H1 (cell line): ENCODE data around the gene GLO1. TPM values are rescaled to one million over a fixed set of nuclear protein-coding genes. Genes with fewer than 3 reads are reported as not detected.

ENCODE experiments used
- CTCF ChIA-PET: fragments of 300-600 bp; sonication (Branson Sonifier 250); formaldehyde crosslinking; loops from one replicate; lab custom pipeline; 2021; ENCODE audit not compliant: partially characterized antibody; lab: Charles Lee
- POLR2A ChIA-PET: fragments of 300-600 bp; sonication (Branson Sonifier 250); formaldehyde crosslinking; loops from one replicate; lab custom pipeline; 2021; ENCODE audit warnings: inconsistent platforms; ENCODE audit not compliant: partially characterized antibody; lab: Charles Lee
- DNase-seq, 2 experiments: peaks; one replicate each; pipeline versions ENCODE4 v3.0.0 to v3.0.0-alpha.2; 2010 to 2022; ENCODE audit warnings: low spot score in 2 of 2, low read depth in 1 of 2, mixed read lengths in 1 of 2
- FAIRE-seq: peaks from 2 replicates; lab custom pipeline; 2011; peaks lifted over from hg19 to GRCh38; lab: Jason Lieb, UNC
- H2AFZ ChIP-seq: 2 replicates; pipeline ENCODE4 v1.8.1; 2012; ENCODE audit warnings: low read length, inconsistent platforms
- H2AK5ac ChIP-seq: 2 replicates; pipeline ENCODE4 v1.6.1; 2013; ENCODE audit warnings: low read depth, low read length
- H2BK120ac ChIP-seq: replicated peaks from 2 replicates; pipeline ENCODE3; 2013; ENCODE audit warnings: low read depth, low read length, inconsistent platforms
- H2BK12ac ChIP-seq: 2 replicates; pipeline ENCODE4 v1.6.1; 2013; ENCODE audit warnings: low read depth, low read length
- H2BK15ac ChIP-seq: 2 replicates; pipeline ENCODE4 v1.6.1; 2013; ENCODE audit warnings: low read length
- H2BK20ac ChIP-seq: 2 replicates; pipeline ENCODE4 v1.6.1; 2013; ENCODE audit warnings: low read length
- H2BK5ac ChIP-seq: 2 replicates; pipeline ENCODE4 v1.6.1; 2013; ENCODE audit warnings: low read depth, low read length
- H3K14ac ChIP-seq: 2 replicates; pipeline ENCODE4 v1.6.1; 2013; ENCODE audit warnings: inconsistent platforms; ENCODE audit not compliant: insufficient read length
- H3K18ac ChIP-seq: 2 replicates; pipeline ENCODE4 v1.6.1; 2013; ENCODE audit warnings: low read length; ENCODE audit errors: extremely low read depth
- H3K23ac ChIP-seq: 2 replicates; pipeline ENCODE4 v1.6.1; 2013; ENCODE audit warnings: inconsistent platforms; ENCODE audit not compliant: insufficient read length
- H3K23me2 ChIP-seq: 2 replicates; pipeline ENCODE4 v1.6.1; 2013; ENCODE audit warnings: low read depth, low read length
- H3K27ac ChIP-seq: 2 replicates; pipeline ENCODE4 v1.6.1; 2011; ENCODE audit warnings: low read depth, low read length, inconsistent platforms
- H3K27me3 ChIP-seq, 4 experiments: replicated peaks in 1 of 4; 1 replicate in 1 of 4; 2 replicates in 3 of 4; pipeline versions ENCODE4 v1.6.1 to v1.8.1; 2011 to 2013; ENCODE audit warnings: low read length in 3 of 4, mild to moderate bottlenecking in 3 of 4, inconsistent platforms in 2 of 4, mixed read lengths in 2 of 4, moderate library complexity in 1 of 4; ENCODE audit not compliant: control insufficient read depth in 3 of 4, insufficient read depth in 3 of 4; ENCODE audit errors: extremely low read depth in 1 of 4
- H3K36me3 ChIP-seq, 4 experiments: 2 replicates each; pipeline versions ENCODE4 v1.6.1 to v1.8.1; 2011 to 2013; ENCODE audit warnings: mild to moderate bottlenecking in 4 of 4, low read length in 3 of 4, moderate library complexity in 2 of 4, control low read depth in 1 of 4, inconsistent platforms in 1 of 4; ENCODE audit not compliant: insufficient read depth in 4 of 4, control insufficient read depth in 2 of 4
- H3K4ac ChIP-seq: replicated peaks from 2 replicates; pipeline ENCODE3; 2013; ENCODE audit warnings: low read length, low read depth, mixed read lengths, inconsistent platforms; ENCODE audit not compliant: insufficient read length
- H3K4me1 ChIP-seq, 4 experiments: replicated peaks in 1 of 4; 1 replicate in 1 of 4; 2 replicates in 3 of 4; pipeline versions ENCODE4 v1.6.1 to v1.8.1; 2011 to 2013; ENCODE audit warnings: low read length in 3 of 4, inconsistent platforms in 2 of 4, mixed read lengths in 1 of 4; ENCODE audit not compliant: insufficient read depth in 4 of 4, control insufficient read depth in 3 of 4
- H3K4me2 ChIP-seq, 2 experiments: 2 replicates each; pipeline versions ENCODE4 v1.6.1 to v1.8.1; 2011 to 2013; ENCODE audit warnings: low read depth in 2 of 2, low read length in 2 of 2, control low read depth in 1 of 2, inconsistent platforms in 1 of 2, mild to moderate bottlenecking in 1 of 2; ENCODE audit not compliant: insufficient read depth in 1 of 2
- H3K4me3 ChIP-seq, 4 experiments: fragments of 200-600, 300-600 bp in 1 of 4; sonication (generic), shearing (Covaris generic), sonication (Bioruptor Twin) in 1 of 4; 2 replicates each; pipeline versions ENCODE4 v1.5.1 to v1.8.1; 2011 to 2016; ENCODE audit warnings: low read length in 4 of 4, low read depth in 3 of 4, control low read depth in 2 of 4, inconsistent platforms in 2 of 4, mild to moderate bottlenecking in 2 of 4, mixed read lengths in 1 of 4, moderate library complexity in 1 of 4; ENCODE audit not compliant: insufficient read depth in 2 of 4; ENCODE audit errors: extremely low read depth in 1 of 4
- H3K56ac ChIP-seq: replicated peaks from 2 replicates; pipeline ENCODE3; 2013; ENCODE audit warnings: low read depth, mild to moderate bottlenecking, mixed read lengths, low read length, inconsistent platforms; ENCODE audit not compliant: insufficient read length
- H3K79me1 ChIP-seq: 2 replicates; pipeline ENCODE4 v1.6.1; 2013; ENCODE audit warnings: low read depth, low read length, control low read depth
- H3K79me2 ChIP-seq, 2 experiments: 2 replicates each; pipeline versions ENCODE4 v1.6.1 to v1.8.1; 2012 to 2013; ENCODE audit warnings: low read length in 2 of 2, mild to moderate bottlenecking in 2 of 2, inconsistent platforms in 1 of 2; ENCODE audit not compliant: insufficient read depth in 2 of 2, control insufficient read depth in 1 of 2
- H3K9ac ChIP-seq, 4 experiments: replicated peaks in 1 of 4; 1 replicate in 1 of 4; 2 replicates in 3 of 4; pipeline versions ENCODE4 v1.6.1 to v1.8.1; 2011 to 2013; ENCODE audit warnings: low read depth in 3 of 4, low read length in 3 of 4, control low read depth in 2 of 4, mild to moderate bottlenecking in 2 of 4, moderate library complexity in 2 of 4, inconsistent platforms in 1 of 4; ENCODE audit errors: extremely low read depth in 1 of 4
- H3K9me3 ChIP-seq, 2 experiments: 2 replicates each; pipeline versions ENCODE4 v1.6.1 to v1.8.1; 2012 to 2013; ENCODE audit warnings: mild to moderate bottlenecking in 2 of 2, moderate library complexity in 2 of 2, control low read depth in 1 of 2, inconsistent platforms in 1 of 2, low read depth in 1 of 2, low read length in 1 of 2, mixed read lengths in 1 of 2; ENCODE audit not compliant: insufficient read depth in 2 of 2
- H4K20me1 ChIP-seq, 2 experiments: replicated peaks in 1 of 2; 2 replicates each; pipeline versions ENCODE3 to v1.8.1; 2011 to 2013; ENCODE audit warnings: inconsistent platforms in 2 of 2, low read length in 2 of 2, mild to moderate bottlenecking in 1 of 2; ENCODE audit not compliant: insufficient read depth in 2 of 2, control insufficient read depth in 1 of 2
- H4K5ac ChIP-seq: 2 replicates; pipeline ENCODE4 v1.6.1; 2013; ENCODE audit warnings: low read length, low read depth, mixed read lengths, inconsistent platforms; ENCODE audit not compliant: insufficient read length
- H4K8ac ChIP-seq: 2 replicates; pipeline ENCODE4 v1.8.0; 2013; ENCODE audit warnings: mild to moderate bottlenecking, moderate library complexity, low read length, inconsistent platforms; ENCODE audit not compliant: insufficient read depth; ENCODE audit errors: extremely low read depth
- H4K91ac ChIP-seq: replicated peaks from 2 replicates; pipeline ENCODE3; 2013; ENCODE audit warnings: low read length, mixed read lengths, inconsistent platforms; ENCODE audit not compliant: insufficient read length
- TAF1 ChIP-seq: IDR thresholded peaks from 2 replicates; pipeline ENCODE4 v1.6.1; 2011; ENCODE audit warnings: mild to moderate bottlenecking, low read depth, low read length
- WGBS, 2 experiments: shearing (Covaris generic) in 1 of 2; methylation state at CpG; one replicate each; pipeline versions ENCODE4 v1.1.6 to v1.1.7; 2013 to 2015; ENCODE audit warnings: low lambda C conversion rate in 2 of 2, mixed read lengths in 2 of 2, inconsistent platforms in 1 of 2, low coverage in 1 of 2, missing lambda C conversion rate in 1 of 2; ENCODE audit not compliant: insufficient replicate concordance in 2 of 2, insufficient coverage in 1 of 2, insufficient read length in 1 of 2; ENCODE audit errors: extremely low coverage in 1 of 2, missing lambda C conversion rate in 1 of 2; 5-methylcytosine and 5-hydroxymethylcytosine counted together
- polyA plus RNA-seq, 7 experiments: library from polyadenylated mRNA; depleted of rRNA in 3 of 7; stranded (reverse) in 5 of 7; unstranded in 2 of 7; fragments of >200 nt in 5 of 7; fragments of 200-250 nt in 2 of 7; gene quantifications; 1 replicate in 5 of 7; 2 replicates in 1 of 7; 4 replicates in 1 of 7; pipeline versions ENCODE4 v1.2.1 to v1.2.3, GENCODE V29; 2011 to 2013; ENCODE audit warnings: missing spikeins in 2 of 7, mixed read lengths in 2 of 7
- total RNA-seq: library from RNA; stranded (reverse); fragmentation: NEBNext Ultra II Directional; extraction: Animal tissue kit (Norgen Biotek cat#: 25700); gene quantifications from 2 replicates; pipeline ENCODE4 v1.2.1, GENCODE V29; 2021

The GLO1 gene
- total and polyA plus RNA-seq, 2 of the 8 experiments (the other 6 are each of a cell fraction or from before 2014, with no cell fraction given): 104 to 170 TPM

DNA sequence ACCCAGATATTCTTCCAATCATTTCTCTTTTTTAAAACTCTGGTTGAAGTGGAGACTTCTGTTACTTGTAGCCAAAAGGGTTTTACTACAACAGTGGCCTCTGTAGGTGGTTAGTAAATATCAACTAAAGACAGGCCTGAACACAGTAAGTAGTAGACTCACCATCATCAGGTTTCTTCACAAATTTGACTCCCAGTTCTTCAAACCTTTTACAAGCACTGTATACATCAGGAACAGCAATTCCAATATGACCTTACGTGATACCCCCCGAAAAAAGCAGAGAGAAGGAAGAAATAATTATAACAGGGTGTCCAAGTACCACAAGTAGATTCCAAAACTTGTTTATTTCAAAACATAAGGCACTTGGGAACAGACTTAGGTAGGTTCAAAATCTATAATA is 21.1 kb downstream of the GLO1 start:
- Histone ChIP-seq H3K4me2 (no peak overlapping the region), H3K9me3 (no peaks in the 10 kb centered on the region), H4K8ac (no peak overlapping the region), H3K23me2 (no peaks in the 10 kb centered on the region), H3K79me1 (no peaks in the 10 kb centered on the region; the same call in 1 of the 2 replicates), H2BK12ac (no peak overlapping the region), H3K27ac (no peak overlapping the region), H4K91ac (no peak overlapping the region), H3K79me2 (peaks cover 3 to 12% of the 10 kb centered on the region in 2 experiments; a peak in 2 of 4 replicates), H3K27me3 (no peaks in the 10 kb centered on the region), H3K4me1 (no peaks in the 10 kb centered on the region), H3K18ac (no peak overlapping the region), H2BK5ac (no peak overlapping the region), H3K56ac (no peak overlapping the region), H3K14ac (no peak overlapping the region), H2AFZ (no peak overlapping the region), H2BK120ac (no peak overlapping the region), H2BK15ac (no peak overlapping the region), H2AK5ac (no peak overlapping the region), H3K23ac (no peak overlapping the region), H4K20me1 (peaks cover 6 to 8% of the 10 kb centered on the region in 2 experiments), H2BK20ac (no peak overlapping the region), H3K36me3 (peaks cover 7 to 72% (median 30%) of the 10 kb centered on the region in 4 experiments; a peak in 7 of 8 replicates), H3K9ac (no peak overlapping the region), H3K4me3 (no peak overlapping the region), H3K4ac (no peak overlapping the region), H4K5ac (no peak overlapping the region)
- FAIRE-seq (no peak), DNase-seq (no peak)
- TF ChIP-seq TAF1: no peak
- ChIA-PET POLR2A (no interaction called here), CTCF (interaction anchor here (1.6 kb wide), 1 partner anchor 12 kb away, joined by 3 read pairs; no protein-coding TSS in a partner anchor)
- 93% methylated on average over 2 of the region's 2 CpGs; no CpG with 5 or more reads in 1 of the 2 experiments for WGBS, 2 experiments
